Stimulated activated CD8-positive, alpha-beta memory T cell treated with anti-CD3 and anti-CD28 coated beads, Interleukin-7, amount 100 ng/mL, for 1 hour (primary cell): Measurements from ENCODE around the gene PTGDR.

Source experiments
- DNase-seq, 2 donors: peaks; one replicate each; pipeline ENCODE4 v3.0.0-alpha.2; 2020; ENCODE audit warnings: low read depth in 2 of 2

PTGDR gene

GRCh38 chr14:52263190-52263589 lies 4.3 kb upstream of the PTGDR start:
- no peak for DNase-seq

DNA sequence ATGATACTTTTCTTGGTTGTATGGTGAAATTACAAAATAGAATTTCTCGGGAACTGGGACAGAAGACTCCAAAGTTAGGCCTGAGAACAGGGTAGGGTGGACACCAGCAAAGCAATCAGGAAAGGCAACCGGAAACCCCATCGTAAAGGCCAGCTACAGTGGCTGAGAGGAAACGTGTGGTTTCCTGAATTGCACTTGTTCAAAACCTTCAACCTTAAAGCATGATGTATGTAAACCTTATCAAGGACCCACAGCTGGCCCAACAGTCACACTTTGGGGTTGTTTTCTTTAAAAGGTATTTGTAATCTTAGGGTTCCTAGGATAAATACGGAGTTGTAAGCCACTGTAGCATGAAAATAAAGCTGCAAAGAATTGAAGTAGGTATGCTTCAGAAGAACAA lies 2.2 kb upstream of the PTGDR start:
- DNase-seq = no peak

DNA sequence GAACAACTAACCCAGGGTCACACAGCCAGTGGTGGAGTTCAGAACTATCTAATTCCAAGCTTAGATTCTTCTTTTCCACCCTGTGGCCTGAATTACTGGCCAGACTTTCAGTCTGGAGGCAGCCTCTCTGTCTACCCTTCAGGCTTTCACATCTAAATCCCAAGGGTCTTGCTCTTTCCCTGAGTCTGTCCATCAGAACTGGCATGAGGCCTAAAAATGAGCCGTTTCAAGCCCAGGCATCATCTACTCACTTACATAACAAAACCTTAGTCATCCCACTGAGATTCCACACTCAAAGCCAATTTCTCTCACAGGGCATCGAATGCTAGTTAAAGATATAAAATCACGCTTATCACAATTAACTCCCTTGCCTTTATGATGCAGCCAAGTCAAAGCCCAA lies 1.3 kb upstream of the PTGDR start:
- no peak for DNase-seq

DNA sequence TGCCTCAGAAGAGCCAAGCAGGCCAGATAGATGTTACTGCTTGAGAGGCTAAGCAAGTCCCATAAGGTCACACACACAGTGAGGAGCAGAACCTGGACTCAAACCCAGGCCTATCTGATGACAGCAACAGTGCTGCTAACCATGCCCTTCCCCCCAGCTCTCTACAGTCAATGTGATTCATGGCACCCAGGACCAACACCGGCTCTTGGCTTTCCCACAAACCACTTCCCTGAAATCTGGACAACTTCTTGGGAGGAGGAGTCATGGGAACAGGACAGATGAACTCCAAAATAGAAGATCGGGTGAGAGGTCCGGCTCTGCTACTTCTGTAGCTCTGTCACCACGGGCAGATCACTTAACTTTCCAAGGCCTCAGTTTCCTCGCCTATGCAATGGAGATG lies 716 bp upstream of the PTGDR start:
- no peak for DNase-seq

- no peak for DNase-seq
Measured at GRCh38 chr14:52268279-52269061, 972 bp downstream of the PTGDR start.

DNA sequence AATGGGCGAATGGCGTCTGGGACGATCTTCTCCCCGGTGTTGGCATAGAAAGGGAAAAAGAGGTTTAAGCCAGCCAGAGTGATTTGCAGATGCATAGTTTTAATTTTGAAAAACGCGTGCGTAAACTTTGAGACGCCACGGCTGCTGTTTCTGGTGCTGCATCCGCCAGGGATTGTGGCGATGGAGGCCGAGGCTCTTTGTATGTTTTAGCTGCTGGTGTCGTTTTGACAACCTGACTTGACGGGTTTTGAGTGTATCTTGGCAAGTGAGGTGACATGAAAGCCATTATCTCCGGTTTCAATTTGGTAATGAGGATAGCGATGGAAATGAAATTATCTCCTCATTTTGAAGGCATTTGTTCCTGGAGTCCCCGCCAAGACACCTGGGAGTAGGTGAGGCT lies 1.6 kb downstream of the PTGDR start:
- no peak for DNase-seq

GRCh38 chr14:52269982-52270381 lies 2.5 kb downstream of the PTGDR start:
- DNase-seq = no peak

DNA sequence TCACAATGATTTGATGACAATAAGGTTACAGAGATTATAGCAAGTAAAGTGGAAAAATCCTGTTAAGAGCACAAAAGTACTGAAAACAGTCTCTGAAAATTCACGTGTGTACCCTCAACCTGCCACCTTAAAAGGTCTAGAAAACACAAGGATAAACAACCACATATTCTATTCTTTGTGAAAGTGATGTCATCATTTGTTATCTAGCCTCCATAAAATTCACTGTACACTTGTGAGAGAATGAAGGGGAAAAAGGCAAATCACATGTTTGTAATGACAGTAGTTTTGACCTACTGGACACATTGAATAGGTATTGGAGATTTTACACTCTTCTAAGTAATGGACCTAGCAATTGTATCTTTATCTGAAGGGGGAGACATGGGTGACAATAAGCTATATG lies 4.0 kb downstream of the PTGDR start:
- no peak for DNase-seq

DNA sequence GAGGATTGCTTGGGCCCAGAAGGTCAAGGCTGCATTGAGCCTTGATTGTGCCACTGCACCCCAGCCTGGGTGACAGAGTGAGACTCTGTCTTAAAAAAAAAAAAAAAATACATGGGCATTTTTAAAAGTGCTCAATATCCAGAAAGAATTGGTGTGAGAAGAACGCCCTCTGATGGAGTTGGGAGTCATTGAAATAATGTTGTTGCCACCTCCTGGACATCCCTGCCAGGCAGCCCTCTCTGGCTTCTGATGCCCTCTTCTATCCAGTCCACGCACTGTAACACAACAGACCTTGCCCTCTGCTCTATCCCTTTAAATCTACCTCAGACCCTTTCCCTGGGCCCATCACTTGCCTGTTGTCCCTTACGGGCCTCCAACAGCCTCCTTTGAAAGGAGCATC lies 4.9 kb downstream of the PTGDR start:
- DNase-seq = no peak

DNA sequence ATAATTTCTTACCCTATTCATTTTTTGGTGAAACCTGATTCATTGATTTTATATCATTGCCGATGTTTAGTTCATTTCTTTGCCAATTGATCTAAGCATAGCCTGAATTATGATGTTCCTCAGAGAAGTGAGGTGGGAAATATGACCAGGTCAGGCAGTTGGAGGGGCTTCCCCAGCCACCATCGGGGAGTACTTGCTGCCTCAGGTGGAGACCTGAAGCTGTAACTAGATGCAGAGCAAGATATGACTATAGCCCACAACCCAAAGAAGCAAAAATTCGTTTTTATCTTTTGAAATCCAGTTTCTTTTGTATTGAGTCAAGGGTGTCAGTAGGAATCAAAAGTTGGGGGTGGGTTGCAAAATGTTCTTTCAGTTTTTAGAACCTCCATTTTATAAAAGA lies 7.9 kb downstream of the PTGDR start:
- DNase-seq = no peak

DNA sequence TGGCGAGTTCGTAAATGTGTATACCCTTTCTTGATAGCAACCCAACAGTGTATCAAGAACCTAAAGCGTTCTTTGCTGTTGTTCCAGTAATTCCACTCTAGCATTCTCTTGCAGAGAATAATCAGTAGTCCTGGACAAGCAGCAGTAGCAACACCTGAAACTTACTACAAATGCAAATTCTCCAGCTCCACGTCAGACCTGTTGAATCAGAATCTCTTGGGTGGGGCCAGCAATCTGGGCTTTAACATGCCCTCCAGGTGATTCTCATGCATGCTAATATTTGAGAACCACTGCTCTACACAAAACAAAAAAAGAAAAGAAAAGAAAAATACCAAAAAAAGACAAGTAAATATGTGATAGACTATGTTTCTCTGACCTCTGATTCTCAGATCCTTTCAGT lies 10.1 kb downstream of the PTGDR start:
- DNase-seq = no peak

- DNase-seq = no peak
Measured at GRCh38 chr14:52279408-52279807, 11.9 kb downstream of the PTGDR start.

DNA sequence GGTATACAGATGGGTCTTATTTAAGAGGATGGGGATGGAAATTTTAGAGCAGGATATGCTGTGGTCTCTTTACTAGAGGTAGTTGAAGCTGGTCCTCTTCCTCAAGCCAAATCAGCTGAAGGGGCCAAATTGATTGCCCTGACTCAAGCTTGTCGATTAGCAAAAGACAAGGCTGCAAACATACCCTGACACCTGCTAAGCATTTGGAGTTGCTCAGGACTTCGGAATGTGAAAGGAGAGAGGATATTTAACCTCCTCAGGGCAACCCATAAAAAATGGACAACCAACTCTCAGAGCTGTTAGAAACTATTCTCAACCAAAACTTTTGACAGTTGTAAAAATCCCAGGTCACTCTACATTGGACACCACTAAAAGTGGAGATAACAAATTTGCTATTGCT lies 15.6 kb downstream of the PTGDR start:
- no peak for DNase-seq

GRCh38 chr14:52286661-52287649 lies 19.5 kb downstream of the PTGDR start:
- DNase-seq = no peak

DNA sequence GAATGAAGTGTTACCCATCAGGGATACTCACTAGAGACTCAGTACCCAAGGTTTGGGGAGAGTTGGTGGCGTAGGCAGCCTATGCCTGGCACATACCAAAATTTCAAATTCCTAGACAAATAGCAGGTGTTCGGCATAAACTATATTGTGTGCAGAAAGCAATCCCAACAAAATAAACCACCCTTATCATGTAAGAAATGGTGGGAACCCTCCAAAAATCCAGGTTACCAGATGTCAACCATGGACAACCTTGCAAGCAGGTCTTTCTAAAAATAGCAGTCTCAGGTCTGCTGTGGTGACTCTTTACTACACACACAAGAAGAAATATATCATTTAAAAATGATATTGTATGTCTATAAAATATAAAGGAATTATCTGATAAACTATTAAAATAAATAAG lies 28.9 kb downstream of the PTGDR start:
- no peak for DNase-seq

DNA sequence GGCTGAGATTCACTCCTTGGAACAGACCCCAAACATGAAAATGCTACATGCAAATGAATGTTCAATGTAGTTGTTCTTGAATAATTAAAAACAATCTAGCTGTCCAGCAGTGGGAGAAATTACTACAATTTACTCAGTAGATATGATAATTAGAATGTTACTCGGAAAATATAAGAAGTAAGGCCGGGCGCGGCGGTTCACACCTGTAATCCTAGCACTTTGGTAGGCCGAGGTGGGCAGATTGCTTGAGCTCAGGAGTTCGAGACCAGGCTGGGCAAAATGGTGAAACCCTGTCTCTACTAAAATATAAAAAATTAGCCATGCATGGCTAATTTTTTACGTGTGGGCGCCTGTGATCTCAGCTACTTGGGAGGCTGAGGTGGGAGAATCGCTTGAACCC lies 31.3 kb downstream of the PTGDR start:
- DNase-seq = no peak

DNA sequence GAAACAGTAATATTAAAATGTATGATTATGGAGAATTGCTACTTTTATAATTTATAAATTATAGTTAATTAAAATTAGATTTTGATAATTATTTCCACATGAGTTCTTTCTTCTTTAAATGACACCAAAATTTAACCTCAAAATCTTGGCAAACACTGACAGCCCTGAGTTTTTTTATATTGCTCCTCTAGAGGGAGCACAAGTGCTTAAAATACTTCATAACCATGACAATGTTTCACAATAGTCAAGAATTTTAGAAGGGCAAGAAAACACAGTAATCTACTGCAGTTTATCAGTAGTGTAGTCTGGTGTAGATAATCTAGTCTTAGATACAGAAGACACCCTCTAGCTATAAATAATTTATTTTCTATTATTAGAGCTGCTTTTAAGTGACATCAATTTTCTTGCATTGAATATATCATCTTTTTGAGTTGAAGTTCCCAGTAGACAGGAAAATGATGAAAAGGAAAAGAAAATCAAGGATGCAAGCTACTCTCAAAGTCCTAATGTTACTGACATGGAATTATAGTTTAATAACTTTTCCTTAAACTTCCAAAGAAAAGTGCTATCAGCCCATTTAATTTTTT lies 32.3 kb downstream of the PTGDR start:
- no peak for DNase-seq

GRCh38 chr14:52303236-52303635 lies 35.7 kb downstream of the PTGDR start:
- DNase-seq = no peak

DNA sequence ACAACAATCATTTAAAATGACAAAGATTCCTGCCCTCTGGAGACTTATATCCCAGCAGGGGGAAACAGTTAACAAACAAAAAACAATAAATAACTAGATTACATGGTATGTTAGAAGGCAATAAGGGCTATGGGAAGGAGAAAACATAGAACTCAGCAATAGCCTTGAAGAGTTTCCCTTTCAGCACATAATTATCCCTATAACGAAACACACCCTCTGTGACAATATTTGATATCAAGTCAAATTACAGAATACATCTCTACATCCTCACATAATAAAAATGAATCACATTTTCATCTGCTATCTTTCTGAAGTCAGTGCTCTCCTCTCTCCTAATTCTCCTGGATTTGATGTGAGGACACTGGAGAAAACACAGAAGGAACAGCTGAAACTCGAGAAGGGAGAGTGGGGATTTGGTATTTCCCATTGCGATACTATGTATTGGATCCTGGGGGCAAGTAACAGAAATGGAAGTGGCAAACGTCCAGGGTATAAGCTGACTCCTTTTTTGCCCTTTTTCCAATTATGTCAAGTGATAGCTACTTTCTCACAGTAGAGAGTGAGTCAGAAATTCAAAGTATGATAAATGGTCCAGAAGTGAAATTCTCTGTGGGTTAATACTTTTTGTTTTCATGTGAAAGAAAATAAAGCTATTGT lies 36.9 kb downstream of the PTGDR start:
- DNase-seq = no peak

- DNase-seq = no peak
Measured at GRCh38 chr14:52305014-52305413, 37.5 kb downstream of the PTGDR start.

GRCh38 chr14:52307376-52307775 lies 39.9 kb downstream of the PTGDR start:
- DNase-seq = no peak

DNA sequence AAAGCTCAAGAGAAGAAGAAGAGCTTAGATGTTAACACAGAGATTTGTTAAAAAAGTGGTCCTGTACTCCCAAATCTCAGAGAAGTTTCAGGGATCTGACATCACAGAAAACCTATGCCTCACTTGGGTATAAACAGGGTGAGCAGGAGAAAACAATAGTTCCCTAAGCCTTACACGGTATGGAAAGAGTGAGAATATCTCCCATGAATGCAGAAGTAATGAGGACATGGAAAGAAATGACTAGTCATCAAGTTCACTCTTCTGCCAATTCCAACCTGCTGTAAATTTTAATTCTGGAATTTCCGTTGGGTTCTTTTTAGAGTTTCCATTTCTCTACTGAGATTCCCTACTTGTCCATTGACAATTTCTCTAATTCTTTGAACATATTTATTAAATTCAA lies 40.4 kb downstream of the PTGDR start:
- no peak for DNase-seq
